ENCODE measurements around the gene PLIN3. TPM values are rescaled to one million over a fixed set of nuclear protein-coding genes. Genes with fewer than 3 reads are reported as not detected.
A peak's percentile ranks its signal among the peaks of the same experiment; 100 is the strongest.
"Not testable (repeated sequence)": the region's sequence is repeated elsewhere in the genome, so short reads cannot be mapped to it uniquely, and the experiment has no call there.

Gene PLIN3
- total RNA-seq, 4 donors from 2014 or later: 53.9 to 193 (median 92.5) TPM

DNA sequence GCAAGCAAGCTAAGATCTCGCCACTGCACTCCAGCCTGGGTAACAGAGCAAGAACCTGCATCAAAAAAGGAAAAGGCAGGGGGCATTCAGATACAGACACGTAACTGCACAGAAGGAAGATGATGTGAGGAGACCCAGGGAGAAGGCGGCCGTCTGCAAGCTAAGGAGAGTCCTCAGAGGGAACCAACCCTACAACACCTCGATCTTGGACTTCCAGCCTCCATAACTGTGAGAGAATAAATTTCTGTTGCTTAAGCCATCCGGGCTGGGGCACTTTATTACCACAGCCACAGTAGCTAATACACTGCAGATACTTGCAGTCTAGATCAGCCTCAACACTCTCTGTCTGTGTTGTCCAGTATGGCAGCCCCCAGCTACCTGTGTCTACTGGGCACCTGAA, 43.9 kb downstream of the PLIN3 start:
- in situ Hi-C loops (cut with MboI; ENCODE audit: low sequenced_read_pairs in 4 of 4) (no loop called here), intact Hi-C loops (cut with DNase I; ENCODE audit: low total_unique reads) (no loop called here)
- H3K27ac ChIP-seq: no peak overlapping the region
- no peaks in the 10 kb centered on the region for H3K4me1 ChIP-seq
- no peaks in the 10 kb centered on the region for H3K27me3 ChIP-seq
- ATAC-seq (no peak), DNase-seq (no peak)
- H3K9me3 ChIP-seq: no peaks in the 10 kb centered on the region
- no peak overlapping the region for H3K4me3 ChIP-seq
- TF ChIP-seq POLR2A (IDR thresholded peaks at IDR 0.05): no peak
- TF ChIP-seq, protein P1, sequence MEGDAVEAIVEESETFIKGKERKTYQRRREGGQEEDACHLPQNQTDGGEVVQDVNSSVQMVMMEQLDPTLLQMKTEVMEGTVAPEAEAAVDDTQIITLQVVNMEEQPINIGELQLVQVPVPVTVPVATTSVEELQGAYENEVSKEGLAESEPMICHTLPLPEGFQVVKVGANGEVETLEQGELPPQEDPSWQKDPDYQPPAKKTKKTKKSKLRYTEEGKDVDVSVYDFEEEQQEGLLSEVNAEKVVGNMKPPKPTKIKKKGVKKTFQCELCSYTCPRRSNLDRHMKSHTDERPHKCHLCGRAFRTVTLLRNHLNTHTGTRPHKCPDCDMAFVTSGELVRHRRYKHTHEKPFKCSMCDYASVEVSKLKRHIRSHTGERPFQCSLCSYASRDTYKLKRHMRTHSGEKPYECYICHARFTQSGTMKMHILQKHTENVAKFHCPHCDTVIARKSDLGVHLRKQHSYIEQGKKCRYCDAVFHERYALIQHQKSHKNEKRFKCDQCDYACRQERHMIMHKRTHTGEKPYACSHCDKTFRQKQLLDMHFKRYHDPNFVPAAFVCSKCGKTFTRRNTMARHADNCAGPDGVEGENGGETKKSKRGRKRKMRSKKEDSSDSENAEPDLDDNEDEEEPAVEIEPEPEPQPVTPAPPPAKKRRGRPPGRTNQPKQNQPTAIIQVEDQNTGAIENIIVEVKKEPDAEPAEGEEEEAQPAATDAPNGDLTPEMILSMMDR (IDR thresholded peaks at IDR 0.05 in 4 of 5, conservative IDR thresholded peaks at IDR 0.05 in 1 of 5): no peak
- H3K36me3 ChIP-seq: peaks cover 0 to under 1% of the 10 kb centered on the region in 2 donors

DNA sequence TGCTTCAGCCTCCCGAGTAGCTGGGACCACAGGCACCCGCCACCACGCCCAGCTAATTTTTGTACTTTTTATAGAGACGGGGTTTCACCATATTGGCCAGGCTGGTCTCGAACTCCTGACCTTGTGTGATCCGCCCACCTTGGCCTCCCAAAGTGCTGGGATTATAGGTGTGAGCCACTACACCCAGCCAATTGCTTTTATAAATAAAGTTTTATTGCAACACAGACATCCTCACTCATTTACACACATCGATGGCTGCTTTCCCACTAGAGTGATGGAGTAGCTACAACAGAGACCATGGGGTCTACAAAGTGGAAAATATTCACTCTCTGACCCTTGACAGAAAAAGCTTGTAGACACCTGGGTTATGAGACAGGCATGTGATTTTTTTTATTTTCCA, 45.1 kb downstream of the PLIN3 start:
- H3K4me1 ChIP-seq; DNase-seq; intact Hi-C loops (cut with DNase I; ENCODE audit: low total_unique reads); ATAC-seq; in situ Hi-C loops (cut with MboI; ENCODE audit: low sequenced_read_pairs in 4 of 4); H3K9me3 ChIP-seq; H3K27me3 ChIP-seq; H3K27ac ChIP-seq; H3K4me3 ChIP-seq: not testable (repeated sequence)
- H3K36me3 ChIP-seq: peaks cover 0 to 13% of the 10 kb centered on the region in 2 donors

- TF ChIP-seq, protein P1 (IDR thresholded peaks at IDR 0.05 in 4 of 5, conservative IDR thresholded peaks at IDR 0.05 in 1 of 5): no peak
- TF ChIP-seq POLR2A (IDR thresholded peaks at IDR 0.05): no peak
- in situ Hi-C loops (cut with MboI; ENCODE audit: low sequenced_read_pairs in 4 of 4) (no loop called here), intact Hi-C loops (cut with DNase I; ENCODE audit: low total_unique reads) (no loop called here)
- Histone ChIP-seq H3K36me3 (peaks cover 0 to 13% of the 10 kb centered on the region in 2 donors), H3K4me1 (peaks cover 13 to 14% of the 10 kb centered on the region in 2 donors), H3K27me3 (no peaks in the 10 kb centered on the region), H3K4me3 (no peak overlapping the region), H3K27ac (no peak overlapping the region), H3K9me3 (no peaks in the 10 kb centered on the region)
- no peak for ATAC-seq
- no peak for DNase-seq
Measured at GRCh38 chr19:4821265-4821664, 46.2 kb downstream of the PLIN3 start.

- Histone ChIP-seq H3K27me3 (no peaks in the 10 kb centered on the region), H3K4me1 (peaks cover 33 to 37% of the 10 kb centered on the region in 2 donors), H3K36me3 (peaks cover 0 to 13% of the 10 kb centered on the region in 2 donors), H3K27ac (peak overlapping the region; percentile 95 to 97 (median 96)), H3K4me3 (no peak overlapping the region), H3K9me3 (no peaks in the 10 kb centered on the region)
- intact Hi-C loops (cut with DNase I; ENCODE audit: low total_unique reads) (no loop called here), in situ Hi-C loops (cut with MboI; ENCODE audit: low sequenced_read_pairs in 4 of 4) (no loop called here)
- DNase-seq (no peak), ATAC-seq (no peak)
- TF ChIP-seq, protein P1 (IDR thresholded peaks at IDR 0.05 in 4 of 5, conservative IDR thresholded peaks at IDR 0.05 in 1 of 5): no peak
- no peak for TF ChIP-seq POLR2A (IDR thresholded peaks at IDR 0.05)
Measured at GRCh38 chr19:4817467-4818277, 49.8 kb downstream of the PLIN3 start.

DNA sequence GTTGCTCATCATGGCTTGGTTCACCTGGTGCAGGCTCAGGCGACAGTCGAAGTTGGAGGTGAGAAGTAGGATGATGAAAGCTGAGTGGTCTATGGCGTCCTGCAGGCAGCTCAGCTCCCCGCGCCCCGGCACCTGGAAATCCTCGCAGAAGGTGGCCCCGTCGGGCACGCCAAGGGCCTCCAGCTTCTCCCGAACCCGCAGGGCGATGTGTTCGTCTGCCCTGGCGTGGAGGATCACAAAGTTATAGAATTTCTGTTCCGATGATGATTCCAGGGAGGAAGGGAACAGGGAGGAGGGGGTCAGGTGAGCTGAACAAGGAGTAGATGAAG, 50.6 kb downstream of the PLIN3 start:
- peaks cover 38 to 41% of the 10 kb centered on the region in 2 donors for H3K4me1 ChIP-seq
- intact Hi-C loops (cut with DNase I; ENCODE audit: low total_unique reads) (no loop called here), in situ Hi-C loops (cut with MboI; ENCODE audit: low sequenced_read_pairs in 4 of 4) (no loop called here)
- DNase-seq (no peak), ATAC-seq (no peak)
- H3K9me3 ChIP-seq: no peaks in the 10 kb centered on the region
- TF ChIP-seq, protein P1 (IDR thresholded peaks at IDR 0.05 in 4 of 5, conservative IDR thresholded peaks at IDR 0.05 in 1 of 5): no peak
- TF ChIP-seq POLR2A (IDR thresholded peaks at IDR 0.05): no peak
- peaks cover 0 to 13% of the 10 kb centered on the region in 2 donors for H3K36me3 ChIP-seq
- no peaks in the 10 kb centered on the region for H3K27me3 ChIP-seq
- peak overlapping the region in 1 of 4 donors; percentile 48 for H3K4me3 ChIP-seq
- peak overlapping the region; percentile 95 to 97 (median 96) for H3K27ac ChIP-seq

Data from gastrocnemius medialis (tissue), 4 donors.